DMS53 (cell line): ENCODE results near the gene GABARAP.

Source experiments
- DNase-seq: peaks from one replicate; lab custom pipeline; 2025; lab: John Stamatoyannopoulos, UW

Gene GABARAP

DNA sequence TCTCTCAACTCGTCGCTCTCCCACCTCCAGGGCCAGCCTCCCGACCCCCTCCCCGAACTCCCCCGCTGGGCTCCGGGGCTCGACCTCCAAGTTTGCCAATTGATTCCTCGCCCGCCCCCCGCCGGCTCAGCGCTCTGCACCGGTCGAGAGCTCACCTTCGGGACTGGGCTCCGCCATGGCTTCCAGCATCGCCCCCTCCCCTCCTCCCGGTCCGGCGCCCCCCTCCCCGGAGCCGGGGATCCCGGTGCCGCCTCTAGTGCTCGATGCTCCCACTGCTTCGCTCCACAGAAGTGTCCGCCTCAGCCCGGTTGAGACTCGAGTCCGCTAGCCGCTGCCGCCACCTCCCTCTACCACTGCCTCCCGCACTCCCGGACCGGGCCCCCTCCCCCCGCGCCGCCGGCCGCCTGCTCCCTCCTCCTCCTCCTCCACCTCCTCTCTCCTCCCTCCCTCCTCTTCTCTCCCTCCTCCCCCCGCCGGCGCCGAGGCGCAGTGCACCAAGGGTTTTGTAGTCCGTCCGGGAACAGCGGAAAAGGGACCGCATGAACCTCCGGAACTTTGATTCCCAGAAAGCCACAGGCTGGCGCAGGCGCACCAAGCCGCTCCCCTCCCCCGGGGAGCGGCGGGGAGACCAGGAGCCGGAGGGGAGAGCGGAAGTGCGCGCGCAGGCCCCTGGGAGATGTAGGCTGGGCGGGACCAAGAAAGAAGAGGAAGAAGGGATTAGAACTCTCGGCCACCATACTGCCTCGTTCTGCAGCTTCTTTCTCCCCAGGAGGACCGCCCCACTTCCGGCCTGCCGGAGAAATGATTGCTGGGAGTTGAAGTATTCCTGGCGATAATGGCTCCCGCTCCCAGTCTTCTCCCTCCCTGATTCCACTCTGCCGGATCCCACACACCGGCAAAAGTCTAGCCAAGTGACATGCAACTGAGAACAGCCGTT is 2.9 kb downstream of the GABARAP start, which contains the start of gene PHF23:
PHF23 (minus strand) TSS at position 367 of the 937 bp plus-strand sequence; CDS start at position 189, 178 bp downstream.
- DNase-seq: peak; percentile 100

DNA sequence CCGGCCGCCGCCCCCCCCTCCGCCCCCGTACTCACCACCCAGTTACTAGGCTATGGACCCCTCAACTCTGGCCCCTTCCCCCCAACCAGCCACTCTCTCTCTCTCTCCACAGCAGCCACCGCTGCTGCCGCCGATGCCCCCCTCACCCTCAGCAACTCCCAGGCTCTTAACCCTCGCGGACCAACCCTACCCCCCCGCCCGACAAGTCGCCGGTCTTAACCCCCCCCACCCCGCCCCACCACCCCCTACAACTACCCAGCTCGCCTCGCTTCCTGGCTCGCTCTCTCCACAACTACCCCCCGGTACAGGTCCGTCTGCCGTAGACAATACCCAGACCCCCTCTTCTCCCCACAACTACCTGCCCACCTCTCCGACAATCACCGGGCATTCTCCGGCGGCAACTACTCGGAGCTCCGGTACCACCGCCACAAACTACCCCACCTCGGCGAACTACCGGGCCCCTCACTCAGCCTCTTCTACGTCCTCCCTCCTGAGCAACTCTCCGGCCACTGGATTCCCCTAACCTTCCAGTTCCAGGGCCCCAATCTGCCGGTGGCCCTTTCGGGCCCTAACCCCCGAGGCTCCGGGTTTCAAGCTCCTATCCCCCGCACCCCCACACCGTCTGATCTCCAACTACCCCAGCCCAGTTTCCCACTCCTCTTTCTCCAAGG is 3.7 kb downstream of the GABARAP start:
- DNase-seq: peak; percentile 73

DNA sequence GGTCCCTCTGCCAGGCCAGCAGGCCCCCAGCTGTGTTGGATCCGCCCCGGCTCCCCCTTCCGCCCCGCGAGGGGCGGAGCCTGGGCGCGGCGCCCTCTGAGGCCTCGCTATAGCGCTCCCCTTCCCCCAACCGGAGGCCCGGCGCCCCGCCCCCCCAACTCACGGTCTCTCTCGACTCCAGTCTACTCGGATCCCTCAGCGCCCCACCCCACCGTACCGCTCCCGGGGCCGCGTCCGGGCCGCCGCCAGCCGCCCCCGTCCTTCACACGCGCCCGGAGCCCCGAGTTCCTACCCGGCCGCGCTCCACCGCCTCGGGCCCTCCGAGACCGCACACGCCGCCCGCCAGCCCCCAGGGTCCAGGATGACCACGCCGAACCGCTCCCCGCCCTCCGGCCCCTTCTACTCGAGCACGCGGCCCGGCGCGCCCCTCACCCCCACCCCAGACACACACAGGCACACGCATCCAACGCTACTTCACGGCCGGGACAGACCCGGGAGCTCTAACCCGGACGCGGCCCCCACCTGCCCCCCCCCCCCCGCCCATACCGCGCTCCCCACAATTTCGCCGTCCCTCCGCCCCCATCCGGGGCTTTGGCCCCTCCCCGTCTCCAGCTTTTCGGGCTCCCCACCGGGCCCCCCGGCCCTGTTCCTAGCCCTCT is 4.4 kb downstream of the GABARAP start:
- peak; percentile 82 for DNase-seq

DNA sequence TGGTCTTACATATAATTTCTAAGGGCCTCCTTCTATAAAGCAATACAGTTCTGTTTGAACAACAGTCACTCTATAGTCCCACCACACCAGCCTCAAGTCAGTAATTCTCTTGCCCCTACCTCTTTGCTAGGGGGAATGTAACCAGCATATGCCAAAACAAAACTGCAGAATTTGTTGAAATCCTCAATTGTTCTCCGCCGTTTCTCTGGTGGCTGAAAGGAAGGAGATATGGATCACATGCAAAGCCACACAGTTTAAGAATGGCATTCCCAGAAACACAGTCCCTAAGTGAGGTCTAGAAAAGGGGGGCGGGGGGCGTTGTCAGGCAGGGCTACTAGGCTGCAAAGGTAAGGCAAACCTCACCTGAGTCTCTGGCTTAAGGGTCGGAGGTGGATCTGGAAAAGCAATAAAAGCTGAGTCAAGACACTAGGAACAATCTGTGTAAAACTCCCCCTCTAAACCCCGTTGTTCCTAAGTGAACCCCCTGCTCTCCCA is 4.9 kb downstream of the GABARAP start:
- DNase-seq: no peak

DNA sequence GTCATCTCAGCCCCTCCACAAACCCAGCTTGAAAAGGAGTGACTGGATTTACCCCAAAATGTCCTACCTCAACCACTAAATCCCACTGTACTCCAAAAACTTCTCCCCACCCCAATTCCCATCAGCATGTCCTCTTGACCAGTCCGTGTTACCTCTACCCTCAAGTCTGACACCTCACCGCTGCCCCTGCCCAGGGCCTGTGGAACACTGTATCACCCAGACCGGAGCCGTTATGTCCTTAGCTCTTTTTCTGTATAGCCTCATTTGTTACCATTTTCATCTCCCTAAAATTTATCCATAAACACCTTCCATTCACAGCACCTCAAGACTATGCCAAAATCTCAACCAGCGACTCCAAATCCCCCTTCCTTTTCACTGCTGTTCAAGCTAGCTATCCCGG is 5.4 kb downstream of the GABARAP start:
- DNase-seq: no peak

DNA sequence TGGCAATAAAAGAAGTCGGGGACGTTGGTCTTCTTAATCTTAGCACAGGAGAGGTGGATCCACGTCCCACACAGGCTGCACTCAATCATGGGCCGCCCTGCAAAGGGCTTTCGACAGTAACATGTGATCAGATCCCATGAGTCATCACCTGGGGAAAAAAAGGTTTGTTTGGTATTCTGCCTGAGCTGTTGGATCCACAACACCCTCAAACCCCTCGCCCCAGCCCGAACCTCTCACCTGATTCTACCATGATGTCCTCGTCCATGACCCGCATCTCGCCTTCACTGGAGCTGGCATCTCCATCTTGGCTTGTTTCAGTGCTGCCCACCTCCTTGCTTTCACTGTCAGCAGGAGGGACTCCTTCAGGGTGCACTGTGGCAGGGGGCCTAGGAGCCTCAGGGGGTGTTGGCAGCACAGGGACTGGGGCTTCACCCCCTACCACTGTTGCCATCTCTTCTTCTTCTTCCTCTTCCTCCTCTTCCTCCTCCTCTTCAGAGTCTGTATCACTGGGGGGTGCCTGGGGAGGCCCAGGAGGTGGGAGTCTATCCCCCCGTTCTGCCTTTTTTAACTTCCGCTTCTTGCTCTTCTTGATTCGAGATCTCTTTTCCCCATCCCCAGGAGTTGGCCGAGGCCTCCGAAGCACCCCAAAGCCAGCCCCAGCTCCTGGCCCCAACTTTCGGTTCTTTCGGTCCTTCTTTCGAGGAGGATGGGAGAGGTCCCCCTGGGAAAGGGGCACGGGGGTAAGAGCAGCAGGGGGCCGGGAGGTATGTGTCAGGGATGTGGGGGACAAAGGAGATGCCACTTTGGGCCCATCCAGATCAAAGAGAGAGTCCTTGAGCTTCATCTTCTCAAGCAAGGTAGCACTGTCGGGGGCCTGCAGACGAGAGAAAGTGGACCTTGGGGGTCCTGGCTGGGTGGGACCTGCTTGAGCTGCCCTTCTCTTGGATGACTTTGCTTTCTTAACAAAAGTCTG is 6.3 kb downstream of the GABARAP start:
- peak; percentile 78 for DNase-seq

DNA sequence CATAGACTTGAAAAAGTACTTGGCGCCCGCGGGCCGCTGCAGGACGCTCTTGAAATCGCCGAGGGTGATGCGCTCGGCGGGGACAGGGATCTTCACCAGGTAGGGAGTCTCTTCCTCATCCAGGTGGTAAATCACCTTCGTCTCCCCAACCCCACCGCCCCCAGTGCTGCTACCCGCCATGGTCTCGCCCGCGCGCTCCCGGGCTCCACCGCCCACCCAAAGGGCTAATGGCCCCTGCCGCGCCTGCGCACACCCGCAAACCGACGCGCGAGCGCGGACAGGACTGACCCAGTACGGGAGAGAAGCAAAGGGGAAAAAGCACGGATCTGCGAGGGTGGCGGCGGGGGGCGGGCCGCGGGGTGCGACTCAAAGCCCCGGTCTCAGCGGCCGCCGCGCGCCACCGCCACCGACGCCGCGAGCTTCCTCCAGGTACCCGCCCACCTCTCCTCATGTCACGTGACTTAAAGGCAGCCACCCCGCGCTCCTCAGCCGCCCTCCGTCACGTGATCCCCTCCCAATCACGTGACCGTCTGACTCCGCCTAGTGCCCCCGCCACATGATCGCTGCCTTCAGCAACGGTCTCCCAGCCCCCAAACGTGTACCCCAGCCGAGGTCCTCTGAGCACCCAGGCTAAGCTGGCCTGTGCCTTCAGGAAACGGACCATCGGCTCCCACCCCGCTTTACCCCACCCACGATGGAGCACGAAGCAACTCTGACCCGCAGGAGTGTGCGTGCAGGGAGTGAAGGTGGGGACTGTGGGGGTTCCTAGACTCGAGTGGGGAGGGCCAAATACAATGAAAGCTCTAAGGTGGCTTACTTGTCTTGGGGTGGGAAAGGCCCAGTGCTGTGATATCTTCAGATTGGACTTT is 7.9 kb downstream of the GABARAP start, which contains the start of gene DVL2:
DVL2 (minus strand) TSS at position 435 of the 869 bp plus-strand sequence; CDS start at position 180, 255 bp downstream.
- peak; percentile 99 for DNase-seq

DNA sequence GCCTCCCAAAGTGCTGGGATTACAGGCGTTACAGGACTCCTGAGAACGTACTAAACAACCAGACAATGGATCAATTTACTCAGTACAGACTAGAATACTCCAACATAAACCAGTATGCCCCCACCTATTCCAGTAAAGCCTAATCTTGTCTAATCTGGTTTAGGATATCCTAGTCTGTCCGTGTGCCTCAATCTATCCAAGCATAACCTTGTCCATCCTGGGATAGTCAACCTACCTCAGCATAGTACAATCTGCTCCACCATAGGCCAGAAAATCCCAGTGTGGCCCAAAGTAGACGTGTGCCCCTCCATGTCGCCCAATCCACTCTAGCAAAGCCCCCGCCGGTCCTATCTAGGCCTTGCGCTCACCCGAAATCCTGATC is 8.6 kb downstream of the GABARAP start:
- no peak for DNase-seq

DNA sequence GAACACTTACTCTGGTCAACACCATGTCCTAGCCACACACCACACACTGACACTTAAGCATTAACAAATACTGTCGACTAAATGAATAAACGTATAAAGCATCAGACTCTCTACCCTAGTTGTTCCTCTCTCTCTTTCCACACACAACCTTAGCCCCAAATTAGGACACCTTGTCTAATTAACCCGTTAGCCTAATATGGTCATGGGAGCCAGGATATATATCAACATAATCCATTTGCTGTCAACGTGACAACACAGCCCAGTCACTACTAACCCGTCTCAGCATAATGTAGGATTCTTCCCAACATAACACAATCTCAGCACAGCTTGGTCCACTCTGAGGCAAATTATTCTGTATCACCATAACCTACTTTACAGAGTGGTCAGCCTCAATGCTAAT is 10.1 kb downstream of the GABARAP start:
- DNase-seq: no peak

DNA sequence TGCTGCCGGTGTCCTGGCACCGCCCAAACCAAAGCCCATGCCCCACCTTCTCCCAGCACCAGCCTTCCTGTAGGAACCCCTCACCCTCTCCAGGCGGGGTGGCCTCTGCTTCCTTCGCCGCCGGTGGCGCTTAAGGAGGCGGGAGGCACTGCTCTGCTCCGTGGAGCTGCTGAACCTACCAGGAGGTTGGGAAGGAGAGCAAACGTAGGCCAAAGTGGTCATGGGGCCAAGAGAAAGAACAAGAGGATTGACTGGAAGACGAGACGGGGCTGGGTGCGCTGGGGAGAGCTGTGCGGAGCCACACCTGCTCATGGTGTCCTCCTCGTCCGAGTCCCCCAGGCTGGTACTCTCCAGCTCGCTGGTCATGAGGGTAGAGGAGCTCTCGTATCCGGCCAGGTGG is 12.7 kb downstream of the GABARAP start:
- no peak for DNase-seq

DNA sequence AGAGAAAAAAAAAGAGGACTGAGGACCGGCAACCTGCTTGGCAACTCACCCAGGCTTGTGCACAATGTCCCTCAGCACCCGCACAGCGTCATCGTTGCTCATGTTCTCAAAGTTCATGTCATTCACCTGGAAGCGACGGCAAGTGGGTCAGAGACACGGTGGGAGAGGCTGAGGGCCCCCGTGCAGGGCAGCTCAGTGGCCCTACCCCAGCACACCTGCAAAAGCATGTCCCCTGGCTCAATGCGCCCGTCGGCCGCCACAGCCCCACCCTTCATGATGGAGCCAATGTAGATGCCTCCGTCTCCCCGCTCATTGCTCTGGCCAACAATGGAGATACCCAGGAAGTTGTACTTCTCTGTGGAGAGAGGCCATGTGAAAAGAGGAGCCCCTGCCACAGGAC is 13.3 kb downstream of the GABARAP start:
- DNase-seq: no peak

DNA sequence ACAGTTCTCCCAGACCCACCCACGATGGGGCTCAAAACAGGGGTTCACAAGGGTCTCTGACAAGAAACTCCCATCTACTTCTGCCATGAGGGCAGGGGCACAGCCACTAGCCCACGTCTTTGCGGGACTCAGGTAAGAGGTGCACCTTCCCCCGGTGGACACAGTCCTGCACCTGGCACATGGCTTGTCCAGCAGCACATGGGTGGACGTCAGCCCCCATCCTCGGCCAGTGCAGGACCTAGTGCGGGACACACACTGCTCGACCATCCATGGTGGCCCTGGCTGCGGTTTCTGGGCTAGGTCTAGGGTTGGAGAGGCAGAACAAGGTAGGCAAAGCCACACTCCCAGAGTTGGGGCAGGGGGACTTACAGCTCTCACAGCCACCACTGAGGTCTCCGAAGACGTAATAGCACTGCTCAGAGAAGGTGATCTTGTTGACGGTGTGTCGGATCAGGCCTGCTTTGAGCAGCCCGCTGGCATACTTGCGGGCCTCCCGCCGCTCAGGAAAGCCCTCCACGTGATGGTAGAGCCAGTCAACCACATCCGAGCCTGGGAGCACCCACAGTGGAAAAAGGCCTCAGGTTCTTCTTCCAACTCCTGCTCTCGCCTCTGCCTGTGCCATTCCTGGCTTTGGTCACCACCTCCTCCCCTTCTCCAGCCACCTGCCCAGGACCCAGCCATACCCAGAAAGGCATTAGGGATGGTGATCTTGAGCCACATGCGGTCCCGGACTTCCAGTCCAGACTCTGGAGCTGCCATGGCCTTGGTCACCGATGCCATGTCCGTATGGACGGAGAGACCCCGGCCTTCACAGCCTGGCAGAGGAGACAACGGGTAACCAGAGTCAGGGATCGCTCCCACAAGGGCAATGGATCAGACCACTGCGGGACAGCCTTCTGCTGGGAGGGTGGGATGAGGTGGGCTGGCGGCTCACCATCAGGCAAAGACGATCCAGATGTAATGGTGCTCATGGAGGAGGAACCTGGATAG is 15.2 kb downstream of the GABARAP start:
- DNase-seq: no peak

DNA sequence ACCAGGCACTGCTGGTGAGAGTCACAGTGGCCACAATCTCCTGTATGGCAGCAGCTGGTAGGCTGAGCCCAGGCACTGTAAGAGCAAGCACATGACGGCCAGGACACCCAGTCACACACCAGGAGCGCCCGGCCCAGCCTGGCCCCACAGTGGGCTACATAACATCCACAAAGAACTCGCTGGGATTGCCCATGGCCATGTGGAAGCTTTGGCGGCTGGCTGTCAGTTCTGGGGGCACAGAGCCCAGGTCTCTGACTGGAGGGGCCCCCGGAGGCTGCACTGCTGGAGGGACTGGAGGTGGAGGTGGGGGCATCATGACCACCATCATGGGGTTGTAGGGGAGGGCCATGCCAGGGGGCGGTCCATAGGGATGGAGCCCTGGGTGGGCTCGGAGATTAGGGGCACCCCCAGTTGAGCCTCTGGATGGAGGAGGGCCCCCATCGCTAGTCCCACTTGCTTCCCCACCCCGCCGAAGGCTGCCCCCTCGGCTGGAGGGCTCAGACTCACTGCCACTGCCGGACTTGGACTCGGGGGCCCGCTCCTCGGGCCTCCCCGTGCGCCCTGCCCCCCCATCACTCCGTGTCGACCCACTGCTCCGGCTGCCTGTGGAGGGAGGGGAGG is 16.4 kb downstream of the GABARAP start:
- DNase-seq: no peak

DNA sequence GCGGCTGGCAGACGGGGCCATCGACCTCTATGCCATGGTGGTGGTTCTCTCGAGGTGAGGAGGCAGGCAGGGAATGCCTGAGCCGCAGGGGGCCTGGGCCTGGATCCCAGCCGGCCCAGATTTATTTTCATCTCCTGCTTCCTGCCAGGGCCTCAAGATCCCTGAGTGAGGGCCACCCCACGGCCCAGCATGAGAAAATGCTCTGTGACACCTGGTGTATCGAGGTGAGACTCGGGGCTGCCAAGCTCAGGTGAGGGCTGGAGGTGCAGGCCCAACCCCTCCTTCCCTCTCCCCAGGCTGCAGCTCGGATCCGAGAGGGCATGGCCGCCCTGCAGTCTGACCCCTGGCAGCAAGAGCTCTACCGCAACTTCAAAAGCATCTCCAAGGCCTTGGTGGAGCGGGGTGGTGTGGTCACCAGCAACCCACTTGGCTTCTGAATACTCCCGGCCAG is 17.6 kb downstream of the GABARAP start:
- DNase-seq: no peak

DNA sequence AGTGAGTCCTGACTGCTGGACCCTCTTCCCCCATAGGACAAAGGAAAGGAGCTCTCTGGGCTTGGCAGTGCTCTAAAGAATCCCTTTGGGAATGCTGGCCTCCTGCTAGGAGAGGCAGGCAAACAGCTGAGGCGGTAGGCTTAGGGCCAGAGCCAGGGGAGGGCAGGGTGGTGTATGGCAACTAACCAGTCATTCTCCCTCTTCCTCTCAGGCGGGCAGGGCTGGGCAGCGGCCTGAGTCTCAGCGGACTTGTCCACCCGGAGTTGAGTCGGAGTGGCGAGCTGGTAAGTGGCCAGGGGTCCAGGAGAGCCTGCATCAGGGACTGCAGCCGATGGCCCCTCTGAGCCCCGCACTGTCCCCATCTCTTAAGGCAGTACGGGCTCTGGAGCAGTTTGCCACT is 18.1 kb downstream of the GABARAP start:
- no peak for DNase-seq

DNA sequence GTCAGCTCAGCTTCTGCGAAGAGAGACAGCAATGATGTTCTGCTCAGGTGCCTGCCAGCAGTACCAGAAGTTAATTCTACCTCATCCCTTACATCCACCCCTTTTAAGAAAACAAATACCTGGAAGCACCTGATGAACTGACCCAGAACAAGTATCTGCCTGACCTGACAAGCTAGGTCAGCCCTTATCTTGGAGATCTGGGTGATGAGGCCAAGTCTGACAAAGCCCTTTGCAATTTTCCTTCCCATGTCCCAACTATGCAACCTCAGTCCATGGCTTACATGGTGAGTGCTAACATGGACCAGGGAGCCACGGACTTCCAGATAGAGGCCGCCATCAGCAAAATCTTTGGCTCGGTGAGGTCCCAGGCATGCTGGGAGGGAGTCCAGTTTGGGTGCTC is 18.9 kb downstream of the GABARAP start:
- DNase-seq: no peak

DNA sequence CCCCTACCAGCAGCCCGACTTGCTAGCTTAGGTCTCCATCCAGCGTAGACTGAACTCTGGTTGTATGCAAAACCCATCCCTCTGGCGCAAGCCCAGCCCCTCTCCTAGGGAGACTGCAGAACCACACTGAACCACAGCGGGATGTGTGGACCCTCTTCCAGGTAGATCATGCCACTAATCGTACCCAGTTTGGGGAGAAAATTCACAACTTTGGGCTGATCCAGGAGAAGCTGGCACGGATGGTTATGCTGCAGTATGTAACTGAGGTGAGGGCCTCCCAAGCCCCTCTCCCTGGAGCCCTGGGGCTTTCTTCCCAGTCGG is 19.3 kb downstream of the GABARAP start:
- DNase-seq: no peak
